Left forelimb (tissue), 1 donor: ENCODE data around the gene MINDY1.

Experiments used
- DNase-seq: peaks from one replicate; pipeline ENCODE4 v3.0.0-alpha.2; 2018; ENCODE audit warnings: low spot score

The MINDY1 gene, protein sequence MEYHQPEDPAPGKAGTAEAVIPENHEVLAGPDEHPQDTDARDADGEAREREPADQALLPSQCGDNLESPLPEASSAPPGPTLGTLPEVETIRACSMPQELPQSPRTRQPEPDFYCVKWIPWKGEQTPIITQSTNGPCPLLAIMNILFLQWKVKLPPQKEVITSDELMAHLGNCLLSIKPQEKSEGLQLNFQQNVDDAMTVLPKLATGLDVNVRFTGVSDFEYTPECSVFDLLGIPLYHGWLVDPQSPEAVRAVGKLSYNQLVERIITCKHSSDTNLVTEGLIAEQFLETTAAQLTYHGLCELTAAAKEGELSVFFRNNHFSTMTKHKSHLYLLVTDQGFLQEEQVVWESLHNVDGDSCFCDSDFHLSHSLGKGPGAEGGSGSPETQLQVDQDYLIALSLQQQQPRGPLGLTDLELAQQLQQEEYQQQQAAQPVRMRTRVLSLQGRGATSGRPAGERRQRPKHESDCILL

GRCh38 chr1:151006327-151007052 lies at the start of gene MINDY1:
Gene MINDY1, minus strand, starts transcription at chr1:151006902. Its CDS starts 4,285 bp downstream, at chr1:151002617.
- DNase-seq: peak; percentile 77

- no peak for DNase-seq
Measured at GRCh38 chr1:151056149-151056548, 49.4 kb upstream of the MINDY1 start.

- no peak for DNase-seq
Measured at GRCh38 chr1:151055581-151055980, 48.9 kb upstream of the MINDY1 start.

- no peak for DNase-seq
Measured at GRCh38 chr1:151054971-151055547, 48.4 kb upstream of the MINDY1 start.

DNA sequence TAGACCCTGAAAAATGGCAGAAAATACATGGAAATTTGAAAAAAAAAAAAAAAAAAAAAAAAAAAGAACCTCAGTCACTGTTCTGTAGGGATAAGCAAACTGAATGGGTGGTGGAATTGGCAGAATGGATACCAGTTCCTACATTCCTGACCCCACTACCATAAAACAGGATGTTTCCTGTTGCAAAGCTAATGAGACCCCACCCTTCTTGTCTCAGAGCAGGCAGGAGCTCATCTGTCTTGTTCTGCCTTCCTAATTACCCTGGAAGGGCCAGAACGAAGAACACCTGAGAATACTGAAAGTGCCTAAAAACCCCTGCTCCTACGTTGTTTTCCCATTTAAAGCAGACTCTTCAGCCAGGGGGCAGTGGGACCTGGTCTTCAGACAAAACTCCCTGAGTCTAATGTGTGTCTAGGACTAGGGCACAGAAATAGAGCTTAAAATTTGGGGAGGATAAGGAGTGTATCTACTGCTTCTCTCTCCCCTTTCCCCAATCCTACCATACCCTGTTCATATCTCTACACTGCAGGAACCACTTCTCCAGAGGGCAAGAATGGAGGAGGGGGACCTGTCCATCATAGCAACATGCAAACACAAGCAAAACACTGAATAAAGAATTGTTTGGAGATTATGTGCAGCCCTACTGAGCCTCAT lies 44.8 kb upstream of the MINDY1 start:
- DNase-seq: no peak

DNA sequence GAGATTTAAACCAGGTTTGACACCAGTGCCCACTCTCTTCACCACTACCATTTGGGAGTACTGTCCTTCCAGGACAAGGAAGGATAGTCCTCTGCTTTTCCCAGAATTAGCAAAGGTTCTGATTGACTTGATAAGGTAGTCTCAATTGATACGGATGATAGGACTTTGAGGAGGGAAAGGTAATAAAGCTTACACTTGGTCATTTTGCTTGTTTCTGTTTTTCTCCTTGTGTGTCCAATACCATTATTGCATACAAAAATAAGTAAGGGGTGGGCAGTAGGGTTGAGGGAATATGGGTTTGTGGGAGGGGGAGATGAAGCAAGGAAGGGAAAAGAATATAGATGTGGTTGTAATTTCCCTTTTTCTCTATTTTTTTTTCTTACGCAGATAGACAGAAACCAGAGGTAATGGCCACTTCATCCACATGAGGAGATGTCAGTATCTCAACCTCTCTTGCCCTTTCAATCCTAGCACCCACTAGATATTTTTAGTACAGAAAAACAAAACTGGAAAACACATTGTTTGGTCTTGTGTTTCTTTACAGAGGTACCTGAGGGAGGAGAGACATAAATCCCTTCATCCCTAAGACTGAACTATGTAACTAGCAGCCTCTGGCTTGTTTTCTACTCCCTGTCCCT lies 43.5 kb upstream of the MINDY1 start:
- DNase-seq: no peak

GRCh38 chr1:151049458-151049857 lies 42.8 kb upstream of the MINDY1 start:
- no peak for DNase-seq

GRCh38 chr1:151048645-151049032 lies 41.9 kb upstream of the MINDY1 start:
- DNase-seq: no peak

GRCh38 chr1:151047925-151048644 lies 41.4 kb upstream of the MINDY1 start:
- peak; percentile 76 for DNase-seq

- peak; percentile 87 for DNase-seq
Measured at GRCh38 chr1:151047591-151047924, 40.9 kb upstream of the MINDY1 start, which contains the start of gene C1orf56. Gene C1orf56, plus strand, starts transcription at chr1:151047751. Its CDS starts 97 bp downstream, at chr1:151047848.

DNA sequence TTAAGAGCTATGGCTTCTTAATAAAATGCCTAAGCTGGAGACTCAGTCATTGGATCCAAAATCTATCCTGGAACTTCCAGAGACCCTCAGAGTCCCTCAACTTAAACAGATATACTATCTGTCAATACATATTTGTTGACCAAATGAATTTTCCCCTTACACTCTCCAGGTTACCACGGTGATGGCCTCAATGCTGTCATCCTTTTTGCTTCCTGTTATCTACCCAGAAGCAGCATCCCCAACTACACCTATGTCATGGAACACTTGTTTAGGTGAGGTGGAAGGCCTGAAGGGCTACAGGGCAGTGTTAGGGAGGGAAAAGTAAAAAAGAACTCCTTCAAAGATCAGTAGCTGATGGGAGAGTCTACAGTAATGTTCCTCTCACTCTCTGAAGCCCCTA lies 36.5 kb upstream of the MINDY1 start:
- DNase-seq: no peak

DNA sequence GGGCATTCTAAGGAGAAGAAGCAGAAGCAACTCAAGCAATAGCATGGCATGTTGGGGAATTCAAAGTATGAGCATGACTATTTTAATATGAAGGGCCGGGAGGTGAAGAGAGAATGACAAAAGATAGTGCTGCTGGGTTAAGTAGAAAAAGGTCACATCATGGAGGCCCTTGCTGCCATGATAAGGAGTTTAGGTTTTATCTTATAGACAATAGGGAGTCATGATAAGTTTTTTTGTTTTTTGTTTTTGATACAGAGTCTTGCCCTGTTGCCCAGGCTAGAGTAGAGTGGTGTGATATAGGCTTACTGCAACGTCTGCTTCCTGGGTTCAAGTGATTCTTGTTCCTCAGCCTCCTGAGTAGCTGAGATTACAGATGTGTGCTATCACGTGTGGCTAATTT lies 32.8 kb upstream of the MINDY1 start:
- no peak for DNase-seq

DNA sequence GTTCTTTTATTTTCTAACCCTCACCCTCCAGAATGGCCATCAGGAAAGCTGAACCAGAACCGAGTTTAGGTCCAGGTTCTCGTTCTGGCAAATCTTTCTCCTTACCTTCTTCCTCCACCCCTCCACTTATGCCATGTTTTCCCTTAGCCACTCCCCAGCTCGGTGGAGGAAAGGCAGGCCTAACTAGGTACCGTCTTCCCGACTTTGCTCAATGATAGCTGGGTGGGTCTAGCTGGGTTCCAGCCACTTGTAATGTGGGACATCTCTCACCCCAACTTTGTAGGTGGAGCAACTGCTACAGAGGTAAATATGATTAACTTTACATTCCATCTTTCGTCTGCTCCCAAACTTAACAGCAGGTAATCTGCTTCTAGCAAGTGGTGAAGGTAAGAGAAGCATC lies 30.3 kb upstream of the MINDY1 start:
- DNase-seq: no peak

- no peak for DNase-seq
Measured at GRCh38 chr1:151036356-151036755, 29.7 kb upstream of the MINDY1 start, which contains the start of gene BNIPL. Gene BNIPL, plus strand, starts transcription at chr1:151036586. Its CDS starts 140 bp downstream, at chr1:151036726.

GRCh38 chr1:151035167-151035566 lies 28.5 kb upstream of the MINDY1 start:
- no peak for DNase-seq

DNA sequence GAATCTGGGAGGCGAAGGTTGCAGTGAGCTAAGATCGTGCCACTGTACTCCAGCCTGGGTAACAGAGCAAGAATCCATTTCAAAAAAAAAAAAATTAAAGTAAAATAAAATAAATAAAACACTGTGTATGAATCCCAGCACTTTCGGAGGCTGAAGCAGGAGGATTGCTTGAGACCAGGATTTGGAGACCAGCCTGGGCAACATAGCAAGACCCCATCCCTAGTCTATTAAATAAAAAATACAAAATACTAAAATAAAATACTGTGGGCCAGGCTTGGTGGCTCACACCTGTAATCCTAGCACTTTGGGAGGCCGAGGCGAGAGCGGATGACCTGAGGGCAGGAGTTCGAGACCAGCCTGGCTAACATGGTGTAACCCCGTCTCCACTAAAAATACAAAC lies 25.5 kb upstream of the MINDY1 start:
- DNase-seq: no peak

DNA sequence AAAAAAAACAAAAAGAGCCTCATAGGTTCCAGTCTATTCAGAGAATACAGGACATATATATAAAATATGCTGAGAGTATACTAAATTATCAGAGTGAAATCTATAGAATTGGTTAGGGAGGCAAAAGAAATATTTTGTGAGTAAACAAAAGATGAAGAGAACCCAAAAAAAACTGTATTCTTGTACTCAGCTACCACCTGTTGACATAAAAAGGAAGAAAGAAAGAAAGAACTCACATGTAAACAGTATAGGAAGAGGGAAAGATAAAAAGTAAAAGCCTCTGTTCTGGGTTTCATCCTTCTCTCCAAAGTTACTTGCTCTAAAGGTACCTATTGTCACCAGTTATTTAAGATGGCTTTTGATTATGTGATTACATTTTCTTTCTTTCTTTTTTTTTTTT lies 19.8 kb upstream of the MINDY1 start:
- DNase-seq: no peak

- DNase-seq: no peak
Measured at GRCh38 chr1:151024540-151025146, 17.9 kb upstream of the MINDY1 start.

- DNase-seq: no peak
Measured at GRCh38 chr1:151013518-151013917, 6.8 kb upstream of the MINDY1 start.

GRCh38 chr1:151012684-151013471 lies 6.2 kb upstream of the MINDY1 start:
- DNase-seq: no peak
